CD4-positive, alpha-beta T cell treated with Interferon alpha-2 for 1 hour (primary cell): ENCODE data around the gene TMPRSS13.
"Not testable (repeated sequence)": the region's sequence is repeated elsewhere in the genome, so short reads cannot be mapped to it uniquely, and the experiment has no call there.

Source experiments
- DNase-seq, 2 donors: peaks; one replicate each; pipeline ENCODE4 v3.0.0-alpha.2; 2020 to 2022

The TMPRSS13 gene

GRCh38 chr11:117929142-117929915 is at the start of gene TMPRSS13:
Gene TMPRSS13, minus strand, starts transcription at chr11:117929402. Its CDS starts 95 bp downstream, at chr11:117929307.
- no peak for DNase-seq

- no peak for DNase-seq
Measured at GRCh38 chr11:117978991-117979390, 49.8 kb upstream of the TMPRSS13 start.

DNA sequence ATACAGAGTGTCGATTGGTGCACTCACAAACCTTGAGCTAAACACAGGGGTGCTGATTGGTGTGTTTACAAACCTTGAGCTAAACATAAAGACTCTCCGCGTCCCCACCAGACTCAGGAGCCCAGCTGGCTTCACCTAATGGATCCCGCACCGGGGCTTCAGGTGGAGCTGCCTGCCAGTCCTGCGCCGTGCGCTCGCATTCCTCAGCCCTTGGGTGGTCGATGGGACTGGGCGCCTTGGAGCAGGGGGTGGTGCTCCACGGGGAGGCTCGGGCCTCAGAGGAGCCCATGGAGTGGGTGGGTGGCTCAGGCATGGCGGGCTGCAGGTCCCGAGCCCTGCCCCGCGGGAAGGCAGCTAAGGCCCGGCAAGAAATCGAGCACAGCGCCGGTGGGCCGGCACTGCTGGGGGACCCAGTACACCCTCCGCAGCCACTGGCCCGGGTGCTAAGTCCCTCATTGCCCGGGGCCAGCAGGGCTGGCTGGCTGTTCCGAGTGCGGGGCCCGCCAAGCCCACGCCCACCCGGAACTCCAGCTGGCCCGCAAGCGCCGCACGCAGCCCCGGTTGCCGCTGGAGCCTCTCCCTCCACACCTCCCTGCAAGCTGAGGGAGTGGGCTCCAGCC is 49.2 kb upstream of the TMPRSS13 start:
- not testable (repeated sequence) for DNase-seq

DNA sequence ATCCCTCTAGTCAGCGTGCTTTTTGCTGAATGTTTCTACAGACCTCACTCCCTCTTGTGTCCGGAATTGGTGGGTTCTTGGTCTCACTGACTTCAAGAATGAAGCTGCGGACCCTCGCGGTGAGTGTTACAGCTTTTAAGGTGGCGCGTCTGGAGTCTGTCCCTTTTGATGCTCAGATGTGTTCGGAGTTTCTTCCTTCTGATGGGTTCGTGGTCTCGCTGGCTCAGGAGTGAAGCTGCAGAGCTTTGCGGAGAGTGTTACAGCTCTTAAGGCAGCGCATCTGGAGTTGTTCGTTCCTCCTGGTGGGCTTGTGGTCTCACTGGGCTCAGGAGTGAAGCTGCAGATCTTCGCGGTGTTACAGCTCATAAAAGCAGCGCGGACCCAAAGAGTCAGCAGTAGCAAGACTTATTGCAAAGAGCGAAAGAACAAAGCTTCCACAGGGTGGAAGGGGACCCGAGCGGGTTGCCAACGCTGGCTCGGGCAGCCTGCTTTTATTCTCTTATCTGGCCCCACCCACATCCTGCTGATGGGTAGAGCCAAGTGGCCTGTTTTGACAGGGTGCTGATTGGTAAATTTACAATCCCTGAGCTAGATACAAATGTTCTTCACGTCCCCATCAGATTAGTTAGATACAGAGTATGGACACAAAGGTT is 48.5 kb upstream of the TMPRSS13 start:
- not testable (repeated sequence) for DNase-seq

GRCh38 chr11:117977029-117977428 is 47.8 kb upstream of the TMPRSS13 start:
- no peak for DNase-seq

- no peak for DNase-seq
Measured at GRCh38 chr11:117976445-117976844, 47.2 kb upstream of the TMPRSS13 start.

- DNase-seq: no peak
Measured at GRCh38 chr11:117973503-117973860, 44.3 kb upstream of the TMPRSS13 start.

- no peak for DNase-seq
Measured at GRCh38 chr11:117972629-117973502, 43.7 kb upstream of the TMPRSS13 start.

DNA sequence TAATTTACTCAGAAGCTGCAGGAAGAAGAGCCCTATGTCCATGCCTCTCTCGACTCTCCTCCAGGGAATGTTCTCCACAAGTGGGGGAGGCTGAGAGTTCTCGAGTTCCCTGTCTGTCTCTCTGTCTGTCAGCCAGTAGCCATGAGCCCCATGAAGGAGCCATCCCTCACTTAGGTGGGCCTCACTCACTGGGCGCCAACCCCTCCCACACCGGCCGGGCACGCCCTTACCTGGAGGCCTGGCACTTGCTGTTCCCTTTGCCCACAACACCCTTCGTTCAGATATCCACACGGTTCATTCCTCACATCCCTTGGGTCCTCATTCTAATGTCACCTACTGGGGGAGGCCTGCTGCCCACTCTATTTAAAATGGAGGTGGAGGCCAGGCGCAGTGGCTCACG is 42.8 kb upstream of the TMPRSS13 start:
- DNase-seq: no peak

- DNase-seq: peak; percentile 57 to 65
Measured at GRCh38 chr11:117970400-117971024, 41.3 kb upstream of the TMPRSS13 start.

DNA sequence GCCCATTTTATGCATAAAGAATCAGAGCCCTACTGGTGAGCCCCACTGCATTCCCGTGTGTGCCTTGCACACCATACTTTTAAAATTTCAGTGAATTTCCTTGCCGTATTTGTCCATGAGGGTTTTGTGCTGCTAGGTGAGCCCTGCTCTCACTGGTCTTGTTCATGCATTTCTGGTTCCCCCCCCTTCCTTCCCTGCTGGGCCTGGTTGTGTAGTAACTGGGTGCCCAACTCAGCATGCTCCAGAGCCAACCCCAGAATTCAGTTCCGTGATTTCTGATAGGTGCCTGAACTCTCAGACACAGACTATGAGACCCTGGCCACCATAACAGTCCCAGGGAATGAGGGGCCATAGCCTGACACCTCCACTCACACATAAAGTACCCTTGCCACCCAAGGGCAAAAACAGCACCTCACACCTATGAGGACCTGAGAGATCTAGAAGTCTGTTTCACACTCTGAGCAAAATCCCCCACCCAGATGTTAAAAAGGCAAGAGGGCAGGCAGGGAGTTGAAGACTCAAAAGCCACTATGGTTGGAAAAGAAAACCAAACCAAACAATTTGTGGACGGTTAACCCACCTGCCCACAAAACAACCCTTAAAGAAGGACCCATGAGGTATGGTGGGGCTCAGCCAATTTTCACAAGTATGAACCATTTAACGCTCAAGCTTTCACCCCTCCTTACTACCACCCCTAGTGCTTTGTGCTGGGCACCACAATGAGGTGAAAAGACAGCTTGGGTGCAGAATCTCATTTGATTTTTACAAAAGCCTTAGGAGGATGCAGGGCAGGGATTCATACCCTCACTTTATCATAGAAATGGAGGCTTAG is 40.2 kb upstream of the TMPRSS13 start:
- DNase-seq: no peak

- no peak for DNase-seq
Measured at GRCh38 chr11:117966908-117967307, 37.7 kb upstream of the TMPRSS13 start.

GRCh38 chr11:117962826-117963225 is 33.6 kb upstream of the TMPRSS13 start:
- no peak for DNase-seq

DNA sequence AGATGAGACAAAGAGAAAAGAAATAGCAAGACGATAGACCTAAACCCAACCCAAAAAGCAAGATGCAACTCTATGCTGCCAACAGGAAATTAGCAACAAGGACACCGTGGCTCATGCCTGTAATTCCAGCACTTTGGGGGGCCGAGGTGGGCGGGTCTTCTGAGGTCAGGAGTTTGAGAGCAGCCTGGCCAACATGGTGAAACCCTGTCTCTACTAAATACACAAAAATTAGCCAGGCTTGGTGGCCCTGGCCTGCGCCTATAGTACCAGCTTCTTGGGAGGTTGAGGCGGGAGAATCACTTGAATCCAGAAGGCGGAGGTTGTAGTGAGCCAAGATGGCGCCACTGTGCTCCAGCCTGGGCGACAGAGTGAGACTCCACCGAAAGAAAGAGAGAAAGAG is 32.7 kb upstream of the TMPRSS13 start:
- no peak for DNase-seq

DNA sequence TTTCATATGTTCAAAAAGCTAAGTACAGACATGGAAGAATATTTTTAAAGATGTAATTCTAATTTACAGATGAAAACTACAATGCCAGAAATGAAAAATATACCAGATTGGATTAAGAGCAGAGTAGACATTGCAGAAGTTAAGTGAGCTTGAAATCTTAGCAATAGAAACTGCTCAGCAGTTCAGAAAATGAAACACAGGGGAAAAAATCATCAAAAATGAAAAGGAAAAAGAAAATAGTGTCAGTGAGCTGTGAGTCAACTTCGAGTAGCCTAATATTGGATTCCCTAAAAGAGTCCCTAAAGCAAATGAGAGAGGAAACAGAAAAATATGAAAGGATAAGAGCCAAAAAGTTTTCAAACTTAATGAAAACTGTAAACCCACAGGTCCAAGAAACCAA is 31.2 kb upstream of the TMPRSS13 start:
- DNase-seq: no peak

DNA sequence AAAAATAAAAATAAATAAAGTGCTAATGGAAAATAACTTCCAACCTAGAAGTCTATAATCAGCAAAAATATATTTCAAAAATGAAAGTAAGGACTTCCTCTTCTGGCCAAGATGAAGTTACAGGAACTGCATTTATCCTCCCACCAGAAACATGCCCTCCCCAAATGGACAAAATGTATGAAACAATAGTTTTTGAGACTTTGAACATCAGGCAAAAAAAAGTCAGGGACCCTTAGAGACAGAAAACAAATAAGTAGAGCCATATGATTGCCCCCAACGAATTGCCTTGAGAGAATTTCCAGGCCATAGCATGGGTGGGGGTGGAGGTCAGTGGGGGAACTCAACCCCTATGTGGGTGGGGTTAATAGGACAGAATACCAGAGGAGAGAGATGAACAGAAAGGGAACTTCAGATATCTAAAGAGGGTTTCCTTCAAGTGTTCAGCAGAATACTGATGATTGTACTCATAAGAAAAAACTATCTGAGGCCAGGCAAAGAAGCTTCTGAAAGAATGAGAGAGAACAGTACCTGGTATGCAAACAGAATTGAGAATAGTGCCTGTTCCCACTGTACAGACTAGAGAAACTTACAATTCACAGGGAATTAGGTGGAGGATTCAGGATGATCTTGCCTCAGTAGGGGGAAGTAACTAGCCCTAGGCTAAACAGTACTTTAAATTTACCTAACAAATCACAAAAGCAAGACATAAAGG is 30.4 kb upstream of the TMPRSS13 start:
- no peak for DNase-seq

- DNase-seq: no peak
Measured at GRCh38 chr11:117958949-117959348, 29.7 kb upstream of the TMPRSS13 start.

- peak in 1 of 2 donors; percentile 72 for DNase-seq
Measured at GRCh38 chr11:117953024-117953671, 23.9 kb upstream of the TMPRSS13 start.

DNA sequence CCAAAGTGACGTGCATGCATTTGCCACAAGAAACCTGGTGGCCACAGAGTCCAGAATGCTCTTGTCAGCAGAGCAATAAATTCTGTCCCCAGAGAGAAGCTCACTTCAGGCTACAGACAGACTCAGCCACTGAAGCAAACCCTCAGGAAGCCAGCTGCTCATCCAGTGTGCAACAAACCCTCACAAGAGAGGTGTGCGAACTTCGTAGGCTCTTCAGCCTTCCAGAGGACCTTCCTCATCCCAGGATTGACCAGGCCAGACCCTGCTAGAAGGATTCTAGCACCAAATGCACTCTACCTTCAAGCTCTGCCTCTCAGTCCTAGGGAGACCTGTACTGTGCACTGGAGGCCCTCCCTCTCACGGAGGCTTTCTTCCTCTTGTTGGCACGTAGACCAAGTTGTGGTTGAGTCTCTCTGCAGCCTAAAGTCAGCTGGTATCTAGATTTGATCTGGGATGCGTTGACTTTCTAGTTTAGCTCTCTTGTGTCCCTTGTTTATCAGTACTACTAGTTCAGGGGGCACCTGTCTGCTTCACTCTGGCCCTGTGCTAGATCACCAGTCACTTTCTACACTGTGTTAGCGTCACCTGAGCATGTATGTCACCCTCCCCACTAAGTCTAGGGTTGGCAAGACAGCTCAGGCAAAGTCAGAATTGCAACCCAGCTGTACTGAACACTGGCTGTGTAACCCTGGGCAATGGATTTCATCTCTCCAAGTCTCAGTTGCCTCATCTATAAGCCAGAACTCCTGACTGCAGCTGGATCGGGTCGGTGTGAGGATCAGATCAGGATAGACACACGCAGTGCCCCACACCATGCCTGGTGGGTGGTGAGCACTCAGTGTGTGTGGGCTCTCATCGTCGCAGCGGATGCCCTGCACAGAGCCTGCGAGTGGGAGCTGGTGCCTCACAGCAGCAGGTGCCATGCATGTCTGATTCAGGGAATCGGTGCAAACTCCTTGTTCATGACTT is 22.1 kb upstream of the TMPRSS13 start:
- DNase-seq: peak; percentile 14 to 45
